ENCODE measurements around the gene PLA2G5.
"Not testable (repeated sequence)": the region's sequence is repeated elsewhere in the genome, so short reads cannot be mapped to it uniquely, and the experiment has no call there.

The PLA2G5 gene

DNA sequence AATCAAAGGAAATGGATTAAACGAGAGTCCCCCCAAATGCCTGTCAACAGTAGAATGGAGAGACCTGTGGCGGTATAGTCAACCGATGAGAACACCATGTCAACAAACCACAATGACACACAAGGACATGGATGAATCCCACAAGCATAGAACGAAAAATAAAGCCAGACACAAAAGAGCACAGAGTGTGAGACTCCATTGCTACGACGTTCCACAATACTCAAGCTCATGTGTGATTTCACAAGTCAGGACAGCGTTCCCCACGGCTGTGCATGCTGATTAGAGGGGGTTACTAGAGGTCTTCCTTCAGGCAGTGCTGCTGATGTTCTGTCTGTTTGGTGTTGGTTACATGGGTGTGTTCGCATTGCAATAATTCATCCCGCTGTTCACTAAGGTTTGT is 55.1 kb downstream of the PLA2G5 start:
- TF ChIP-seq, protein P1, sequence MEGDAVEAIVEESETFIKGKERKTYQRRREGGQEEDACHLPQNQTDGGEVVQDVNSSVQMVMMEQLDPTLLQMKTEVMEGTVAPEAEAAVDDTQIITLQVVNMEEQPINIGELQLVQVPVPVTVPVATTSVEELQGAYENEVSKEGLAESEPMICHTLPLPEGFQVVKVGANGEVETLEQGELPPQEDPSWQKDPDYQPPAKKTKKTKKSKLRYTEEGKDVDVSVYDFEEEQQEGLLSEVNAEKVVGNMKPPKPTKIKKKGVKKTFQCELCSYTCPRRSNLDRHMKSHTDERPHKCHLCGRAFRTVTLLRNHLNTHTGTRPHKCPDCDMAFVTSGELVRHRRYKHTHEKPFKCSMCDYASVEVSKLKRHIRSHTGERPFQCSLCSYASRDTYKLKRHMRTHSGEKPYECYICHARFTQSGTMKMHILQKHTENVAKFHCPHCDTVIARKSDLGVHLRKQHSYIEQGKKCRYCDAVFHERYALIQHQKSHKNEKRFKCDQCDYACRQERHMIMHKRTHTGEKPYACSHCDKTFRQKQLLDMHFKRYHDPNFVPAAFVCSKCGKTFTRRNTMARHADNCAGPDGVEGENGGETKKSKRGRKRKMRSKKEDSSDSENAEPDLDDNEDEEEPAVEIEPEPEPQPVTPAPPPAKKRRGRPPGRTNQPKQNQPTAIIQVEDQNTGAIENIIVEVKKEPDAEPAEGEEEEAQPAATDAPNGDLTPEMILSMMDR (conservative IDR thresholded peaks at IDR 0.05; ENCODE audit: low read depth, low read length), result no peak
- peaks cover 32% of the 10 kb centered on the region; the same call in 1 of the 2 replicates for H3K27me3 ChIP-seq (ENCODE audit: insufficient read depth, low read depth)
- H3K4me1 ChIP-seq (ENCODE audit: low read depth, poor library complexity, severe bottlenecking), result no peaks in the 10 kb centered on the region
- H4K20me1 ChIP-seq (ENCODE audit: insufficient read depth), result no peaks in the 10 kb centered on the region
- H3K4me2 ChIP-seq, result no peak overlapping the region
- no peak overlapping the region for H2AFZ ChIP-seq (ENCODE audit: low read depth)
- H3K4me3 ChIP-seq (IDR thresholded peaks at IDR 0.05; ENCODE audit: insufficient read depth, low read depth, low read length), result no peak overlapping the region
- no peak overlapping the region for H3K27ac ChIP-seq
- no peak overlapping the region for H3K9ac ChIP-seq
- no peaks in the 10 kb centered on the region for H3K36me3 ChIP-seq (ENCODE audit: insufficient read depth)
- H3K79me2 ChIP-seq (ENCODE audit: insufficient read depth, low read depth), result no peaks in the 10 kb centered on the region

DNA sequence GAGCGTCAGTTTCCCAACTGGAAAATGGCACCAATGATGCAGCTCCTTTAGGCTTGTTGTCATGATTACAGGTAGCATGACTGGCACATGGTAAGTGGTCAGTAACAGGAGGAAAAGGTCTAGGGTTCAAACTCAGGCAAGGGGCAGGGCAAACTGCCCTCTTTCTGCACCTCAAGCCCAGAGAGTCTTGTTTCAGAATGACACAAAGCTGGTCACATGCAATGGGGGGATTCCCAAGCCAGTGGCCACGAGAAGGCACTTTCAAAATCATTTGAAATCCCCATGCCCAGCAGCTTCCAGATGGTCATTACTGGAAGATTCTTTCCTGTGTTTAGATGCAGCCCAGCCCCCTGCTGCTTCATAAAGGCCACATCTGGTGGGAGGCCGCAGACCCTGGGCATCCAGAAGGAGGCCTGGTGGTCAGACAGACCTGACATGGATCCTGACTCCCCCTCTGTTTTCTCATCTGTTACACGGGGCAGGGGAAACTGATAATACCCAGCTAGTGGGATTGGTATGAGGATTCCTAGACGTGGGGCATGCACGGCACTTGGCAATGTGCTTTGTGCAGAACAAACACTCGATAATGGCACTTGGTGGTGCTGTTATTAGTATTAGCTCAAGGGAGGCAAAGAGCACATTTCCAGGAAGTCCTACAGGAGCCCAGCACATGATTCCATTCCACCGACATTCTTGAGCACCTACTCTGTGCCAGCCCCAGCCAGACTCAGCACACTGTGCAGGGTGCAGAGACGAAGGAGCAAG is 56.2 kb downstream of the PLA2G5 start:
- TF ChIP-seq, protein P1 (conservative IDR thresholded peaks at IDR 0.05; ENCODE audit: low read depth, low read length), result no peak
- no peak overlapping the region for H2AFZ ChIP-seq (ENCODE audit: low read depth)
- H3K27ac ChIP-seq, result no peak overlapping the region
- H3K36me3 ChIP-seq (ENCODE audit: insufficient read depth), result no peaks in the 10 kb centered on the region
- H3K27me3 ChIP-seq (ENCODE audit: insufficient read depth, low read depth), result peaks cover 26% of the 10 kb centered on the region; the same call in 1 of the 2 replicates
- H3K79me2 ChIP-seq (ENCODE audit: insufficient read depth, low read depth), result no peaks in the 10 kb centered on the region
- no peaks in the 10 kb centered on the region for H4K20me1 ChIP-seq (ENCODE audit: insufficient read depth)
- no peak overlapping the region for H3K4me3 ChIP-seq (IDR thresholded peaks at IDR 0.05; ENCODE audit: insufficient read depth, low read depth, low read length)
- H3K4me1 ChIP-seq (ENCODE audit: low read depth, poor library complexity, severe bottlenecking), result no peaks in the 10 kb centered on the region
- no peak overlapping the region for H3K9ac ChIP-seq
- no peak overlapping the region for H3K4me2 ChIP-seq

DNA sequence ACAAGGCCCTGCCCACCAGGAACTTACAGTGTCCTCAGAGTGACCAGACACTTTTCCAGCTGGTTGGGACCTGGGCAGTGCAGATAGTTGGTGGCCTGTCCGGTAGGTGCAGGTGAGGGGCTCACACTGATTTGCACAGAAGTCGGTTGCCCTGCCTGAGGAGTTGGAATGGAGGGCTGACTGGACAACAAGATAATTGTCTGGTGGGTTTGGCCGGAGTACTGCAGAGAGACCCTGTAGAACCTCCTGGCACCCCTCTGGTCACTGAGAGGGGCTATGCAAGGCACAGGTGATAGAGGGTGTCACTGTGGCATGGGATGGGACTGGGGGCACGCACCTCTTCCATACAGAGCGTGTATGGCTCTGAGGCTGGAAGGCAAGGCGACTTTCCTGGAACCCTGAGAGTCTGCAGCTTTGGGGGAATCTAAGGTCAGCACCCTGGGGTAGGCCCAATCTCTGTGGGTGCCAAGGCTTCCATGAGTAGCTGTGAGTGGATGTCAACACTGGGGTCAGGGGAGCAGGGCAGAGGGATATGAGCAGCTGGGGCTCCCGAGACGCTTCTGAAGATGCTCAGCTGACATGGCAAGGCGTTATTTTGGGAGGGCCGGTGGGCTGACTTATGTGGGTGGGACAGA is 56.9 kb downstream of the PLA2G5 start:
- Histone ChIP-seq H4K20me1 (ENCODE audit: insufficient read depth) (no peaks in the 10 kb centered on the region), H3K79me2 (ENCODE audit: insufficient read depth, low read depth) (no peaks in the 10 kb centered on the region), H3K4me3 (IDR thresholded peaks at IDR 0.05; ENCODE audit: insufficient read depth, low read depth, low read length) (no peak overlapping the region), H3K4me1 (ENCODE audit: low read depth, poor library complexity, severe bottlenecking) (no peaks in the 10 kb centered on the region), H3K9ac (no peak overlapping the region), H3K27ac (no peak overlapping the region), H2AFZ (ENCODE audit: low read depth) (no peak overlapping the region), H3K36me3 (ENCODE audit: insufficient read depth) (no peaks in the 10 kb centered on the region), H3K4me2 (no peak overlapping the region), H3K27me3 (ENCODE audit: insufficient read depth, low read depth) (peaks cover 19% of the 10 kb centered on the region; the same call in 1 of the 2 replicates)
- TF ChIP-seq, protein P1 (conservative IDR thresholded peaks at IDR 0.05; ENCODE audit: low read depth, low read length), result no peak

DNA sequence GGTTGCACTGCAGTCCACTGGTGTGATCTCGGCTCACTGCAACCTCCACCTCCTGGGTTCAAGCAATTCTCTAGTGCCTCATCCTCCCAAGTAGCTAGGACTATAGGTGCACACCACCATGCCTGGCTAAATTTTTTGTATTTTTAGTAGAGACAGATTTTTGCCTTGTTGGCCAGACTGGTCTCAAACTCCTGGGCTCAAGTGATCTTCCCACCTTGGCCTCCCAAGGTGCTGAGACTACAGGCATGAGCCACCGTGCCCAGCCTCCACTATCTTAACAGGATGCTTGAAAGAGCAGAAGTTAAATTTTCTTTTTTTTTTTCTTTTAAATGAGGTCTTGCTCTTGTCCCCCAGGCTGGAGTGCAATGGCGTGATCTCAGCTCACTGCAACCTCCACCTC is 60.5 kb downstream of the PLA2G5 start:
- H3K27me3 ChIP-seq (ENCODE audit: insufficient read depth, low read depth); H3K9ac ChIP-seq; H3K4me3 ChIP-seq (IDR thresholded peaks at IDR 0.05; ENCODE audit: insufficient read depth, low read depth, low read length); H4K20me1 ChIP-seq (ENCODE audit: insufficient read depth); H3K36me3 ChIP-seq (ENCODE audit: insufficient read depth); H3K4me2 ChIP-seq; H3K27ac ChIP-seq; H3K79me2 ChIP-seq (ENCODE audit: insufficient read depth, low read depth); H3K4me1 ChIP-seq (ENCODE audit: low read depth, poor library complexity, severe bottlenecking); H2AFZ ChIP-seq (ENCODE audit: low read depth): not testable (repeated sequence)

DNA sequence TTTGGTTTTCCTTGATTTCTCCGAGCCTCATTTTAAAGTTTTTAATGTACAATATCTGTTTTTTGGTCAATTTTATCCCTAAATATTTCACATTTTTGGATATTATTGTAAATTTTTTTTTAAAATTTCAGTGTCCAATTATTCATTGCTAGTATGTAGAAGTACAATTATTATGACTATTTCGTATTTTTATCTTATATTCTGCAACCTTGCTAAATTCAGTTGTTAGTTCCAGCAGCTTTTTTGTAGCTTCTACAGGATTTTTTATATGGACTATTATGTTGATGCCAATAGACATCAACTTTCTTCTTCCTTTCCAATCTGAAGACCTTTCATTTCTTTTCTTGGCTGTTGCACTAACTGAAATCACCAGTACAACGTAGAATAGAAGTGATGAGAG is 65.0 kb downstream of the PLA2G5 start:
- Histone ChIP-seq H3K36me3 (ENCODE audit: insufficient read depth) (no peaks in the 10 kb centered on the region), H3K79me2 (ENCODE audit: insufficient read depth, low read depth) (no peaks in the 10 kb centered on the region), H2AFZ (ENCODE audit: low read depth) (no peak overlapping the region), H3K4me3 (IDR thresholded peaks at IDR 0.05; ENCODE audit: insufficient read depth, low read depth, low read length) (no peak overlapping the region), H3K27ac (no peak overlapping the region), H3K27me3 (ENCODE audit: insufficient read depth, low read depth) (peaks cover 7% of the 10 kb centered on the region), H4K20me1 (ENCODE audit: insufficient read depth) (no peaks in the 10 kb centered on the region), H3K4me2 (no peak overlapping the region), H3K9ac (no peak overlapping the region), H3K4me1 (ENCODE audit: low read depth, poor library complexity, severe bottlenecking) (no peaks in the 10 kb centered on the region)
- TF ChIP-seq, protein P1 (conservative IDR thresholded peaks at IDR 0.05; ENCODE audit: low read depth, low read length), result no peak

Measured in KMS-11 (cell line).